HG03139 (cell line): Measurements from ENCODE around the gene TMEM245.

Experiments
- ATAC-seq: cut with Tn5 transposase; IDR thresholded peaks from one replicate; pipeline ENCODE4 v1.9.1; 2021; ENCODE audit not compliant: unreplicated experiment

The TMEM245 gene

DNA sequence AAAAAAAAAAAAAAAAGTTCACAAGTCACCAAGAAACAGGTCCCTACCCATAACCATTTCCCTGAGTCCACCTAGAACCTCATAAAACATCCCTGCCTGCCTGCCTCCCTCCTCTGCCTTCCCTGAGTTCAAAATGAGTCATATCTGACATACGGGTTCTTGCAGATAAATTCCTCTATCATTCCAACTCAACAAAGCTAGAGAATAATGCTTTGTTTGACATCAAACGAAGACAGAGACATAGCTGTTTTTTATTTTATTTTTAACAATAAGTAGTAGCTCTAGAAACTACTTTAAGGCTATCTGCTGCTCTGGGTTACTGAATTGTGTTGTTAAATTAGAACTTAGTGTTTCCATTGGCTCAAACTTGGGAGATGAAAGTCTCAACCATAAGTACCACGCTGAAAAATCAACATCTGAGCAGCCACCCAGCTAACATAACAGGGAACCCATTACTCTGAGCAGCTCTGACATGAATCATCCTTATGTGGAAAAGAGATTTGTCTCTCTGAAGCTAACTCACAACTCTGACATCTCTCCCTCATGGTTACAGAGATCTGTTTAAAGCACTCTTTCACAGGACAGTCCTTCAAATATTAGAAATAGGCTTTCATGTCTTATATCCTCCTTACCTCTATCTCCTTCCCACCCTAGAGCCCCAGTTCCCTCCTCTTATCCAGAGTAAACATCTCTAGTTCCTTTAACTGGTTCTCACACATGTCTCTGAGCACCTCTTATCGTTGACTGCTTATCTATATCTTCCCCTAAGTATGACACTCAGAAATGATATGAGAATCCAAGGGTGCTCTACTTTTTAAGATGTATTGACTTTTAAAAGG is 12.1 kb downstream of the TMEM245 start:
- no peak for ATAC-seq

DNA sequence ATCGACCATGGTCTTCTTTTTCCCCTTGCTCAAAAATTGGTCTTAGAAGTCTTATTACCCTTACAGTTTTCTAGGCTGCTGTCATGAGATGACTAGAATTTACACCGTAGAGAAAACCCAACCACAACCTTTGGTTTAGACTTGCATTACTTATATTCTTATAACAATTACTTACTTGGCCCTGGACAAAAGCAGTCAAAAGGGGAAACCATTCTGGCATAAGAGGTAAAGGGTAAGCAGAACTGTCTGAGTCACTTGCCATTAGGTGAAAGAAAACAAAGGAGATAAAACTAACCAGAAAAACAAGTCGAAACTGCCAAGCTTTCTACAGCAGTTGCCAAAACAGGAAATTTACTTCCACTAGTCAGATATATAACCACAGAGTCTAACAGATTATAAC is 17.9 kb downstream of the TMEM245 start:
- ATAC-seq: peak; percentile 66

DNA sequence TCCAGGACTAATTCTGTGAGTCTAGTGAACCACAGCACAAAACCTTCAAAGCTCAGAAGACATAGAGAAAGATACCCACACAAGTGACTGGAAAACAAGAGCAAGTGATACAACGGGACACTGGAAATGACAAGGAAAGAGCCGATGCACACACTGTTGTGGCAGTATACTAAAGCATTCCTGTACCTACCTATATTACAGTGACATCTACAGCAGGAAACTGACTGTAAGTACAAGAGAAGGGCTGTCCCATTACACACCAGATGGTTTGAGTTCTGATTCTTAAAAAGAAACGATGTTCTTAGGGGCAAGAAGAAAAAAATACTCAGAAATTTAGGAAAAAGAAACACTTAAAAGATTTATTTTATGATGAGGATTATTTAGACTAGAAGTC is 18.5 kb downstream of the TMEM245 start:
- ATAC-seq: no peak

DNA sequence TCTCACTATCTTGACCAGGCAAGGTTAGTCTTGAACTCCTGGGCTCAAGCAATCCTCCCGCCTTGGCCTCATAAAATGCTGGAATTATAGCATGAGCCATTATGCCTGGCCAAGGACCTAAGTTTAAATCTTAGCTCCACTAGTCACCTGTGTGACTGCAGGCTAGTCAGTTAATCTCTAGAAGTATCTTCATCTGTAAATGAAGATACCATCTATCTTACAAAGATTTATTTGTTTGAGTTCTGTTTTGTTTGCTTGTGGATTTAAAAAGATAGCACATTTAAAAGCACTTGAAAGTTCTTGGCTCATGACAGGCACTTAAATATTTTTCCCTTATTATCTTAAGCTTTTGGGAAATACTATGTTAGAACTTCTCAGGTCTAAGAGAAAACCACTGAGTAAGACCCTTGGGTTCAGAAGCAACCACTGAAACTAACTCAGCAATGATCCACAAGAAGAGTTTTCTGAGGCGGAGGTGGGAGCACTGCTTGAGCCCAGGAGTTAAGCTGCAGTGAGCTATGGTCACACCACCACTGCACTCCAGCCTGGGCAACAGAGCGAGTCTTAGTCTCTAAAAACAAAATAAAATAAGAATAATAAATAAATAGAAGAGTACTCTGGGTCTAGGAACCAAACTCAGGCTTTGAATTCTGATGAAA is 19.1 kb downstream of the TMEM245 start:
- no peak for ATAC-seq

DNA sequence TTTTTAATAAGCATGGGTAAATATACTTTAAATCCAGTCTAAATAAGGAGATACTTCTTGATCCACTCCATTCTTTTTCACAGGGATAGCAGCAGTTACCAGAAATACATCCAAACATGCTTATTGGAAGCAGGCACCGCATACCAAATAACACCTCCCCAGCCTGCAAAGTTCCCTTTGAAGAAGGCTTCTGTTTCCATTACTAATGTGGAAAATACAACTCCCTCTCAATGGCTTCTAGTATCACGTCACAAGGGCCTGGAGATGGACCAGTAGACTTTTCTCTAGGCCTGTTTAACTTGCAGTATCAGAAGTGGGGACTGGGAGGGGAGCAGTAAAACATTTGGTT is 20.8 kb downstream of the TMEM245 start:
- ATAC-seq: no peak

DNA sequence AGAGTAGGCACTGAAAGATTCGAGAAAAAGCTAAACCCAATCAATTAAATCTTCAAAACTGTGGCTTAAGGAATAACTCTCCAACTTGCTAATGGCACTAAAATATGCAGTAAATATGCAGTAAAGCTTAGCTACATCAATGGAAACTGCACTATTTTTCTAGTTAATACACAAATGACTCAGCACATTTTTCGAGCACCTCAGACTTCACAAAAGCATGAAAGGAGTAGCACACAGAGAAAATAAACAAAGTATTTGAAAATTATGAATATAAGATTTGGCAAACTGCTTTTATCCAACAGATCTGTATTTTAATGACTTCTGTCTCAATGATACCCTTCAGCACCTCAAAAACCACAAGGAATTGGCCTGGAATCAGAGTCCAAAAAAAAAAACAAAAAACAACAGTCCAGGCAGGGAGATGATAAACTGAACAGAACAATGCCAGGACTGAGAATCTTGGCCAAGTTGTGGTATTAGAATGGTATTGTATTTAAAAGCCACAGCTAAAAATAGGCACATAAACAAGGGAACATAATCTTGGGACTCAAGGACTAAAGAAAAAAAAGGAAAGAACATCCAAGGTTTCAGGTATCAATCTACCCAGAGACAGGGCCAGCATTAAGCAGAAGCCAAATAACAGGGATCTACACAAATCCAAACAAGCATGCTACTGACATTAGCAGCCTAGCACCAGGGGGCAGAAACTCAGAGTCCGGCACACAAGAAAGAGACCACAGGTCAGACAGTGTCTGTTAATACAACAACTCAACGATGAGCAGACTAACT is 21.4 kb downstream of the TMEM245 start:
- ATAC-seq: no peak

DNA sequence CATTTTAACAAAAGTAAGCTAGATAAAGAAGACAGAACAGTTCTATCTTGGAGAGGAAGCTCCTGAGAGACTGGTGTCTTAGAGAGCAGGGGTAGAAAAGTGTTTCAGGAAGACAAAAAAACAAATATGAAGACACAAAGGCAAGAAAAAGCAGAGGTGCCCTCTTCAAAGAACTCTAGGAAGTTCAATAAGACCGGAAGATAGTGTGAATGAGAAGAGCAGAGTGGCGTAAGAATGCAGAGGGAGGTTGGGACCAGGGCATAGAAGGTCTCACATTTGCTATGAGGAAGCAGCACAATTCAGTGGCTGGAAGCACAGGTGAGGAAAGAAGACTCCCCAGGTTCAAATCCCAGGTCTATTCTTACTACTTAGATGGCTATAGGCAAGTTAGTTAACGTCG is 22.6 kb downstream of the TMEM245 start:
- ATAC-seq: no peak

DNA sequence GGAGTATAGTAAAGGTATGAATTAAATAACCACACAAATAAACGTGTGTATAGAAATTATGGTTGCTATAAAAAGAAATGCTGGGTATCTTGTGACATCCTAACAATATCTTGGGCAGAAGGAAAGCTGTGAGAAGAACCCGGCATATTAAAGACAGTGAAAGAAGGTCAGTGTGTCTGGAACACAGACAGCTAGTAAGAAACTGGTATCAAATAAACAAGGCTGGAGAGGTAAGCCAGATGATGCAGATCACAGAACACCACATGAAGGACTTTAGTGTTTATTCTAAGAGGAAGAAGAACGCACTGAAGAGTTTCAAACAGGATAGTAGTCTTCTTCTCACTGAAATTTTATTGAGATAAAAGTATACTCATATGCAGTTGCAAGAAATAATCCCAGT is 24.4 kb downstream of the TMEM245 start:
- ATAC-seq: no peak

DNA sequence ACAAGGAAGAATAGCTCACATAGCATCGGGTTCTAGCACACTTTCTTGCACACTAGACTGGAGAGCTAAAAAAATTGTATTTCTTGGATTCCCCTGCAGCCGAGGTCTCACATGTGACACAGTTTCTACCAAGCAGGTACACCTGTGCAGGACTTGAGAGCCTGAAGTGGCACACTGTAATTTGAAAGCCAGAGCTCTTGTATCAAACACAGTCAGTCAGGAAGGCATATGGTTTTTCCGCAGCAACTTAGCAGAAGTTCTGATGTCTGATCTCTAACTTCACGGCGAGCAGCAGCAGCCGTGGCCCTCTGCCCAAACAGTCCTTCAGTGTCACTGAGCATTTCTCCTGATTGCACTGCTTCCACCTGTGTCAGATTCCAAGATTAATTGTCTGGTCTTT is 25.5 kb downstream of the TMEM245 start:
- ATAC-seq: no peak

DNA sequence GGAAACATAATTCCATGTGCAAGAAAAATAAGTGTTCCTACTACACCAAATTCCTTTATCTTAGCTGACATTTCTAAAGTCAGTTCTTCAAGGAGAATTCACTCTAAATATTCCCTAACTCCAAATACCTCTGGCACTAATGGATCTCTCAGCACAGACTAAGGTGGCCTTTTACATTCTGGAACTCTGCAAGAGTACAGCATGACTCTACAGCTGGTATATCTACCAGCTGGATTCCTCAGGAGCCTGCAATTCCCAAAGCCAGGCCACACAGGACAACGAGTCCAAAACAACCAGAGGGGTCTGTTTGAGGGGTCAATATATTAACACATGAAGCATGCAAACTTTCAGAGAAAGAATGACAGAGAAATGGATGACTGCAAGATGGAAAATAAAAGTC is 27.2 kb downstream of the TMEM245 start:
- ATAC-seq: no peak

DNA sequence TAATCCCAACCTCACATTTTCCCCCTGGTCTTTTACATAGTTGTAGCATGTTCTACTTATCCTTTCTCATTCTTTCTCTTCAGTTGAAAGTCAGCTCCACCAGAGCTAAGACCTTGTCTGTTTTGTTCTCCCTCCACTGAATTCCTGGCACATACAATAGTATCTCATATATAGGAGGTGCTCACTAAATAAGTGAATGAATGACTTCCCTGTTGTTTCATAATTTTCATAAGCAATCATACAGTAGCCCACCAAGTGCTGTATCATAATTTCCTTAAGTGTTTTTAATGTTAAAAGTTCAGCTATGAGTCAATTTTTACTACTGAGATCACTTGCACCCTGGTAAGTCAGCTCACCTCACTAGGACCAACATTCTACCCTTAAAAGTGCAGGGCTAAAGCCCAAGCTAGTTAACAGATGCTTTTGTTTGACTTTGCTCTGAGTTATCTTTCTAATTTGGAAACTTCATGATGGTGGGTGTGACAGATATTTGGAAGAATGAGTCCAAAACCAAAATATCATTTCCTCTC is 27.6 kb downstream of the TMEM245 start:
- ATAC-seq: no peak

DNA sequence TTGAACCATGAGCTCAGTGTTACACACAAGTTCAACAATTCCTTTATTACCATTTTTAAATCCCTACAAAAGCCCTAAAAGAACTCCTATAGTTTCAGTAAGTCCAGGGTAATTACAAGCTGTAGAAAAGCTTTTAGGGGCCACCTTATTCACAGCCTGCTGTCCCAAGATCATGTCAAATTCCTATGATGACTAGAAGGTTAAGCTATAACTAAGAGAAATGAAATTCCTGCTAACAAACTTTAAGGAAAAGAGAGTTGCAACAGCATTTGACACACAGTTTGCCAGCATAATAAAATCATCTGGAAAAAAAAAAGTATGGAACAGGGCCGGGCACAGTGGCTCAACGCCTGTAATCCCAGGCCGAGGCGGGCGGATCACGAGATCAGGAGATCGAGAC is 31.5 kb downstream of the TMEM245 start:
- ATAC-seq: no peak

DNA sequence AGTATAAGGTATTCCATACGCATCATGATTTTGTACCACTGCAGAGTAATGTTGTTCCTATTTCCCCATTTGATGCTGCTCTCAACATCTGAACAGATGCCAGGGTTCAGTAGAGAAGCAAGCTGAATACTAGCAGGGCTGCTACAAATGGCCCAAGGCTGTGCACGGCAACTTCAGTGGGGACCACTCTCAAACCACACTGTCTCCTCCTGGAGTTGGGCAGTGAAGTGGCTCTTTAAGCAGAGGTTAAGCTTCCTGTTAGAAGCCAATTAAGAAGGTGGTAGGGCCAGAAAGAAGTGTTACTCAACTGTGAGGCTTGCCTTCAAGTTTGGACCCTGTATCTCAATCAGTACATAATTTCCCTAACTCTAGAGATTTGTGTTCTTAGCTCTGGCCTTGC is 32.0 kb downstream of the TMEM245 start:
- no peak for ATAC-seq

DNA sequence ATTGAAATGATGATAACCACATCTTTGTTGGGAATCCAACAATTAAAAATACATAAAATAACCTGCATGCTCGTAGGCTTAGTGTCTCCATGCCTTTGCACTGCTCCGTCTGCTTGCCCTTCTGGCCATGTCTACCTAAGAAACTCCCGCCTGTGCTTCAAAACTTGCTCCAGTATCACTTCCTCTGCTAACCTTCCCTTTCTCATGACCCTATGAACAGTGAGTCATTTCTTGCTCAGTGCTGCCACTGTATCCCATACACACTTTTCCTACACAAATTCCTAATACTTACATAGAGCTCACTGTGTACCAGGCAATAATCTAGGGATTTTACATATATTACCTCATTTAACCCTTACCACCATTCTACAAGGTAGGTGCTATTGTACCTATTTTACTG is 33.5 kb downstream of the TMEM245 start:
- ATAC-seq: no peak

DNA sequence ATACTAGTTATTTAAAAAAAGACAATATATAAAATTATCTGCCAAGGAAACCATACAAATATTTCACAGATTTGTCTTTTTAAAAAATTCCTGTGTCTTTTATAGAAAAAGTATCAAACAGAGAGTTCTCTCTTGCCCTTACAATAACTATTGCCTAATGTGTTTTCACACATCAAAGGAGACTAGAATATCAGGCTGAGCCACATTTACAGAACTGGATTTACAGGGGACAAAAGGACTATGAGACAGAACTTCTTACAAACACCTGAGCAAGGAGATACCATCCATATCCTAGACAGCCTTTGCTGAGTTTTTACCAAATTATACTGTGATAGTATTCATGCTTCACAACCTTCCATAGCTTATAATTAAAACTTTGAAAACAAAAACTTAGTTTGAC is 34.2 kb downstream of the TMEM245 start:
- ATAC-seq: no peak

DNA sequence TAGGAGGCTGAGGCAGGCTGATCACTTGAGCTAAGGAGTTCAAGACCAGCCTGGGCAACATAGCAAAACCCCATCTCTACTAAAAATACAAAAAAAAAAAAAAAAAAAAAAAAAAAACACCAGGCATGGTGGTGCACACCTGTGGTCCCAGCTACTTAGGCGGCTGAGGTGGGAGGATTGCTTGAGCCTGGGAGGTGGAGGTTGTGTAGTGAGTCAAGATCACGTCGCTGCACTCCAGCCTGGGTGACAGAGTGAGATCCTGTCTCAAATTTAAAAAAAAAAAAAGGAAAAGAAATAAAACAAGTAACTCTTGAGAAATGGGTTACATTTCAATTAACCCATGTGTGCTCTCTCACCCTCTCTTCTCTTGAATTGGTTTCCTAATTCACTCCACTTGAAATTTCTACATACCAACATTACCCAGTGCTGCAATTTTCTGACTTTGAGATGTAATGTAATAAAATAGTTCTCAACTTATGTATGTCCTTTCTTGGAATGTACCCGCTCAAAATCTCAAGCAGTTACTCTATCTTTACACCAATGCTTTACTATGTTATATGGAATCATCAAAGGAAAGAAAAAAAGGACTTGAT is 35.8 kb downstream of the TMEM245 start:
- no peak for ATAC-seq

DNA sequence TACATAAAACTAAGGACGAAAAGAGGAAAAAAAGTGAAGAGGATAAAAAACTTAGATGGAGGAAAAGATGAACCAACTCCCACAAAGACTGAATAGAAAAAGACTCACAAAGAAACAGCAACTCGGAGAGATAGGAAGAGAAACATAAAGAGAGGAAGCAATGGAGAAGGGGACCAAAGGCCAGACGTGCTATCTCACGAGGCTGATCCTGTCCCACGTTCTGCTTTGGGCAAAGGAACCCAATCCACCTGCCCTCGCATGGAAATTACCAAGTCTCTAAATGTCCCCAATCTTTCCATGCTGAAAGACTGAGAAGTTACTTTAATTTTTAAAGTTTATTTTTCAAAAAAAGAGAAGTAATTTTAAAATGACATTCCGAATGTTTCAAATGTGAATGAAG is 36.6 kb downstream of the TMEM245 start:
- ATAC-seq: no peak

DNA sequence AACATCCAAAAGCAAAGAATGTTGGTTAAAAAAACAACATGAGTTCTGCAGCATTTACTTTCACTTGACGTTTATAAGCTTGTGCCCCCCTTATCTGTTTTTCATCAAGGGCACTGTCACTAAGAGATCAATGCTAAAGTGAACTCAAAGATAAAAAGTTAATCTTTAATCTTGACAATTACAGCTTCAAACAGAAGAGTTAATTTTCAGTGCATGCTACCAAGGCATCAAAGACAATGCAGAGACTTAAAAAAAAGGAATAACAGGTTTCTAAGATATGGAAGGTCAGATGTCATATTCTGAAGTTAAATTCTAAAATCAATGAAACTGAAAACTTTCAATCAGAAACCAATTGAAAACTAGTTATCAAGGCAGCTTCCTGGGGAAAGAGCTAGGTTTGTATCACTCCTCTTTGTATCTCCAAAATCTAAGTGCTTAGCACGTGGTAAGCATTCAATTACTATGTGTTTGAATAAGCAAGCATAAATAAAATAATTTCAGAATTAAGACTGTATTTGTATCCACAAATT is 37.6 kb downstream of the TMEM245 start:
- ATAC-seq: no peak

DNA sequence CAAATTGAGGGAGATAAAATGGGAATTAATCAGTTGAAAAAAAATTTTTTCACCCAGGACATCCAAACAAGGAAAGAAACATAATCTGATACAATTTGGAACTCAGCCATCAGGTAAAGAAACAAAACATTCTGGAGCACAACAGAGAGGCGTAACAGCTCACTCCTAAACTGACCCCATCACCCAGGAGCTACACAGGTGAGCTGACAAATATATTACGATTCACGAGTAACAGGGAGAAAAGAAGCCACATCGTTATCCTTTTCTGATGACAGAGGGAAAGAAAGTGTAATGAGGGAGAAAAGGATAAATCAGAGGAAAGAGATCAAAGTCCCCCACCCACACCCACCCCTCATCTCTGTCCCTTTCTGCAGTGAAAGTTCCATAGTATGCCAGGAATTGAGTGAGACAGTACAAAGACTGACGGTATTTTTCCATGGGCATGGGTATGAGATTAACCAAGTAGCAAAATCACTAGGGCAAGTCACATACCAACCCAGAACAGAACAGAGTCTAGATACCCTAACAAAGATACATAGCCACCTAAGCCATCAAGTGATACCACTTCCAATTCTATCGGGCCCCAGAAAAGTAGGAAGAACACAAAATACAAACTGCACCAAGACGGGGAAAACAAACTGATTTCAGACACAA is 45.4 kb downstream of the TMEM245 start:
- no peak for ATAC-seq

DNA sequence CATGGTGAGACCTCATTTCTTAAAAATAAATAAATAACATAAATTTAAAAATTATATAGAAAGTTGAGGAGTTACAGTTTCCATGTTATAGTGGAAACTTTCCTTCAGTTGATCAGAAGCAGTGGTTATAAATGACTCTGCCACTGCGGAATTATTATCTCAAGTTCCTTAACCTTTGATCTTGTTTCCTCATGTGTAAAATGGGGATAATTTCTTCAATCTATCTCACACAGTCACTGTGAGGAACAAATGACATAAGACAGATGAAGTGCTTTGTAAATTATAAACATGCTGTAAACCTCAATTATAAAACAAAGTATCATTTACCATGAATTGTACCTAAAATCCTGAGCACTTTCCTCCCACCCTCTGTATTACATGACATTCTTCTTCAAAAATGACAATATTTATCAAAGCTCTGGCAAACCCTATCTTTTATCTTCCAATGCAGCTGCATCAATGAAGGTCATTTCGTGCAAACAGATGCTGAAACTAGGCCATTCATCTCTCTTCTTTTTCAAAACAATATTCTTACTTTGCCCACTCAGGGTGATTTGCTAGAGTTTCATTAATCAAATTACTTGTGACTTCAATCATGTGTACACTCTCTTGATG is 46.8 kb downstream of the TMEM245 start:
- ATAC-seq: no peak
